Measurements from ENCODE around the gene OSBPL3. TPM values are rescaled to one million over a fixed set of nuclear protein-coding genes. Genes with fewer than 3 reads are reported as not detected.
"Not testable (repeated sequence)": the region's sequence is repeated elsewhere in the genome, so short reads cannot be mapped to it uniquely, and the experiment has no call there.

The OSBPL3 gene
- total RNA-seq, 2 donors from 2014 or later = 5.0 to 9.1 TPM

DNA sequence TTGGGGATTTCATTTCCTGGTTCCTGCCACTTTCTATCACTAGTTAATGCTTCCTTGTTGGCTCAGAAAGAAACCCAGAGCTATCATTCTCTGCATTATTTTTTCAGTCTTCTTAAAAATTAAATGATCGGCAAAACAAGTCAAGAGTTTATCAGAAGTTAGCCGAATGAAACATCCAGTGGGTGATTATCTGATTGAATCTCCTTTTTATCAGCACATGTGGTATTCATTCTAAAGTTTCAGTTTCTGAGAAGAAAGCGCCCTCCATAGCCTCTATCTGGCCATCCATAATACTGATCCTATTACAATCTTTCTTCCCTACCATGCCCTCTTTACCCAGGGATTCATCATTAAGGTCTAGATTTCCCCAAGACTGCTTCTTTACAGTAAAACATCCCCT, 71.8 kb downstream of the OSBPL3 start:
- no peak for DNase-seq (ENCODE audit: low spot score)
- intact Hi-C loops (cut with DNase I) = no loop called here

DNA sequence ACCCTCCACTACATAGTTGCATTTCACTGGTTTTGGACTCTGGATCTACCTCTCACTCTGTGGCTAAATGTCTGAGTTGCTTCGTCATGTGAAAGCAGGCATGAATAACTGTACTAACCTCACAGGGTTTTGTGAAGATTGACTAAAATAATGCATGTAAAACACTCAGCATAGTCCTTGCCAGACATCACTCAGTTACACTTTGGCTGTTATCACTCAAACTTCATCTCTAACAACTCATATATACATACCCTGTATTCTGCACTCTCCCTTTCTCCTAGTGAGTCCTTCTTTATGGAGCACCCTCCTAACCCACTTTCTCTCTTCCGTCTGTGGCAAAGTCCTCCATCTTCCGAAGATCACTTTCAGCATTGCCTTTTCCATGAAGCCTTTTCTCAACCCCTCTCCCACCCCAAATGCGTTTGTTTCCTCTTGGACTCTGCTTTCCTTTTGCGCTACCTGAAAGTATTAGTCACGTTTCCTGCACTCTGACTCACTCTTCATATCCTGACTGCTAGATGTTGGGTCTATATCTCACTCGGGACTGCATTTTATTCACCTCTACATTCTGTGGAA, 72.6 kb downstream of the OSBPL3 start:
- intact Hi-C loops (cut with DNase I) = loop anchor here in 1 of 2 donors (2.0 kb wide), 1 partner anchor 59 kb away; no protein-coding TSS in a partner anchor
- DNase-seq (ENCODE audit: low spot score) = no peak

DNA sequence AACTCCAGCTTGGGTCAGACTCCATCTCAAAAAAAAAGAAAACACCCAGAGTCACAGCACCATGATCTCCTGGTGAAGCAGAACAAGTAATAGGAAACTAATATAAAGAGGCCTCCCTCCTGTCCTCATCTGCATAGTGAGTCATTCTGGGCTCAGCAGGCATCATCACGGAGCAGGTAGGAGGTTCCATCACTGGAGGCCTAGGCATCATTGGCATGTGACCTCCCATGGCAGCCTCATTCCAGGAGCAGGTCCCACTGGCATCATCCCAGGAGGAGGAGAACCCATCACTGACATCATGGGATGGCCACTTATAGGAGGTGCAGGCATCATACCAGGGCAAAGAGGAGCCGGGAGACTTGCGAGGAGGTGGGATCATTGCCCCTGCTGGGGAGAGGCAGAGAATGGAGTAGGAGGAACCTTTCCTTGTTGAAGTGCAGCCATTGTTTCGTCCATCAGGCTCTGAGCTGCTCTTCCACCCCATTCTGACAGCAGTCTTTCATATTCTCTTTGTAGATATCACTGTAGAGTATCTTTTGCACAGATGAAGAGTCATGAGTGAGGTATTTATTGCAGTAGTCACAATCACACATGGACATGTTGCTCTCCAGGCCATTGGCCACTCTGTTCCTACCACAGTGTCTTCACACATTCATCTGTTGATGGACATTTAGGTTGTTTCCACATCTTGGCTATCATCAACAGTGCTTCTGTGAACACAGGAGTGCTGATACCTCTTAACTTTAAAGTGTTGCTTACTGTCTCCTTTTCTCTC, 73.8 kb downstream of the OSBPL3 start:
- intact Hi-C loops (cut with DNase I) = loop anchor here in 1 of 2 donors (2.0 kb wide), 1 partner anchor 57 kb away; no protein-coding TSS in a partner anchor
- no peak for DNase-seq (ENCODE audit: low spot score)

DNA sequence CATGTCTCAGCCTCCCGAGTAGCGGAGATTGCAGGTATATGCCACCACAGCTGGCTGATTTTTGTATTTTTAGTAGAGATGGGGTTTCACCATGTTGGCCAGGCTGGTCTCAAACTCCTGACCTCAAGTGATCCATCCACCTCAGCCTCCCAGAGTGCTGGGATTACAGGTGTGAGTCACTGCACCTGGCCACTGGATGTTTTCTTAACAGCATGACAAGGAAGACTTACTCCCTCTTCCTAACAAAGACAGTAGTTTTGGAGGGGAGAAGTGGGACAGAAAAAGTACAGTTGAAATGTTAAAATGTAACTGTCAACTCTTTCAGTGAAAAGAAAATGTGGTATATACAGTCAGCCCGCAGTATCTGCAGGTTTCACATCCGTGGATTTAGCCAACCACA, 76.0 kb downstream of the OSBPL3 start:
- intact Hi-C loops (cut with DNase I); DNase-seq (ENCODE audit: low spot score): not testable (repeated sequence)

DNA sequence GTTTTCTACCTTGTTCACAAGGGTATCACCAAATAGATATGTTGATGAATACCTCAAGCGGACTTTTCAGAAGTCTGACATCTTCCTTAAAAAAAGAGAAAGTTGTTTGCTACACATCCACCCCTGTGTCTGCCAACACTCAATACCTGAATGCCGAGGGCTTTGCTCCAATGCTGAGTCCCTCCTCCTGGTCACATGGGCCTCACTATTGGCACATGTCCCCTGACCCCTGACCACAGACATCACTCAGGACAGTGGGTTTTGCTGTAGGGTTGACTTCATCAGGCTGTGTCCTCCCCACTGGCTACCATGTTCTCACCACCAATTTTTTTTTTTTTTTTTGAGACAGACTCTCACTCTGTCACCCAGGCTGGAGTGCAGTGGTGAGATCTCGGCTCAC, 76.4 kb downstream of the OSBPL3 start:
- intact Hi-C loops (cut with DNase I) = no loop called here
- no peak for DNase-seq (ENCODE audit: low spot score)

DNA sequence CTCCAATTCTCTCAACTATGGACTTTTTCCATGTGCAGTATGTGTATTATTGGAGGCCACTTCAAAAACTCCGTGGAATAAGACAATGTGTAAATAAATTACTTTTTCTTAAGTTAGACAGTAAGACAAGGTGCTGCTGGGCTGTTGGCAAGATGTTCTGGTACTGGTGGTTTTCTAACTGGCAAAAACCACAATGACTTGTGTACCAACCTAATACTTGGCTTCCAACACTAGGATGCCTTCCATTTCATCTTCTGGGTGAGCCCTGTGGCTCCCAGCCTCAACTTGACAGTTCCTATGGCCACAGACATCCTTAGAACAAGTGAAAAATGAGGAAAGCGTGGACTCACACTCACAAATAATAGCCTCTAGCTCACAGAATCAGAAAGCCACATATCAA, 77.0 kb downstream of the OSBPL3 start:
- DNase-seq (ENCODE audit: low spot score) = no peak
- intact Hi-C loops (cut with DNase I) = no loop called here

DNA sequence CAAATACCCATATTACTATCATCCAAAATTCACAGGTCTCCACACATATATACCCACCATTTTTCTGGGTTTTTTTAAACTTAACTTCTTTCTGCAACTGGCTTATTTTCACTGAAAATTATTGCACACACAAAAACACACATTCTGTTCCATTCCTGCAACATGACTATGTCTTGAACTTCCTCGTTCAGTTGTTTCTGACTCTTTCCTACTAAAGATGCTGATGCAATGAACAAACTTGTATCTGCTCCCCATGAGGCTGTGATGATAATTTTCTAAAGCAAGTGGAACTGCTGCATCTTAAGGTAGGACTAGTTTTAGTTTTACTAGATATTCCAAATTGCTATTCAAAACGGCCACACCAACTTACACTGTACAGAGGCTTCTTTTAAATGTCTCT, 77.7 kb downstream of the OSBPL3 start:
- DNase-seq (ENCODE audit: low spot score) = no peak

DNA sequence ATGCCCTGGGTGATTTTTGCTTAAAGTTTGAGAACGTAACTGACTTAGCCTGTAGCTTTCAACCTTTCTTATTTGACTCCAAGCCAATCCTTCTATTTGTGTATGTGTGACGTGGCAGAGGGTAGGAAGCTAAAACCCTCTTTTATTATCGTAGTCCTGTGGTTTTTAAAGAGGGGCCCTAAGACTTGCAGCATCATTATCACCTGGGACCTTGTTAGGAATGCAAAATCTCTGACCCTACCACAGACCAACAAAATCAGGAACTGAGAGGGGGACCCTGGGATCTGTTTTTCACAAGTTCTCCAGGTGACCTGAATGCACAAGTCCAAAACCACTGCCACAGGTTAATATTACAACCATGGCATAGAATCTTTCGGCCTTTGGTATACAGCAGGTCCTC, 80.1 kb downstream of the OSBPL3 start:
- intact Hi-C loops (cut with DNase I) = no loop called here
- no peak for DNase-seq (ENCODE audit: low spot score)

More for the DNA sequence above, 77.7 kb downstream of the OSBPL3 start:
- intact Hi-C loops (cut with DNase I) = no loop called here

DNA sequence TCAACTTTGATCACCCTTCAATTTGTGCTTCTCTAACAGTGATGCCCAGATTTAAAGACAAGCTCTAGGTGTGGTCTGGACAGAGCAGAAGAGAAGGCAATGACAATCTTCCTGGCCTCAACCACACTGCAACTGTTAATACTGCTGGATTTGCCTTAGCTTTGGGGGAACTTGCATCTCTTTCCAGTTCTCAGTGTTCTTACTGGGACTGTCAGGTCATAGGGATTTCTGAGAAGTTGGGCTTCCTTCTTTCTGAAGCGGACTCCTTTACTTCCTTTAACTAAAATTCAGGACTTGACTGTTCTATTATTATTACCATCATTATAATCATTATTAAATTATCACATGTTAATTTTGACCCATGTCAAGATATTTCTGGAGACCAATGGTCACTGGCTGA, 80.8 kb downstream of the OSBPL3 start:
- DNase-seq (ENCODE audit: low spot score) = no peak
- intact Hi-C loops (cut with DNase I) = no loop called here

DNA sequence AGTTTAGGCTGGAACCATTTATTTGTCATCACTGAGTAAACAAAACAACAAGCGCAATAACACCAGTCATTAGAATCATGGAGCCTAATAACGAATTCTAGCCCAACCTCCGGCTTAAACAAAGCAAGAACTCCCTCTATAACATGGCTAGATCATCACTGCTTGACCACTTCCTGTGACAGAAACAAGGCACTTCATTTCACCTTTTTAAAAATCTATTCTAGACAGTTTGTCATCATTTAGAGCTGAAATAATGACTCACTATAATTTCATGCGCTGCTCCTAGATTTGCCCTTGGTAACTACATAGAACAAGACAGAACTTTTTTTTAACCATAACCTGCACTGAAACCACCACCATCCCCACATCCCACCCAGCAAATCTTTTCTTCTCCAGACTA, 81.3 kb downstream of the OSBPL3 start:
- intact Hi-C loops (cut with DNase I) = no loop called here
- no peak for DNase-seq (ENCODE audit: low spot score)

DNA sequence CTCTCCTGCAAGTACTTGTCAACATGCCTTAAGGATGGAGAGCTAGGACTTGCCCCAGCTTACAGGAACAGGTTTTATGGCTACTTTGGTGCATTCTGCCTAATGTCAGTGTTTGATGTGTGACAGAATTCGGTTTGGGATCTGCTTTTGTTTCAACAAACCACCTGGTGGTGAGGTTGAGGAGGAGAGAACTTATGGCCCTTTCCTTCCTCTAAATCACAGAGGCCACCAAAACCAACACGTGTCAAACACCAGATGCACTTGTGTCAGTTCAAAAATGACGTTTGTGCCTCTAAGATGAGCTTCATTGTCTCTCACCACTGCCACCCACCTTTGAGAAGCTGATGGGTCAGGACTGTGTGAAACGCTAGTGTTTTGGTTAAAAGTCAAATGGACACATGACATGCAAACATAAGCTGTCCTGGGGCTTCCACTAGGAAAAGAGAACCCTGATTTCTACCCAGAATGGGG, 83.9 kb downstream of the OSBPL3 start:
- no peak for DNase-seq (ENCODE audit: low spot score)
- intact Hi-C loops (cut with DNase I) = no loop called here

DNA sequence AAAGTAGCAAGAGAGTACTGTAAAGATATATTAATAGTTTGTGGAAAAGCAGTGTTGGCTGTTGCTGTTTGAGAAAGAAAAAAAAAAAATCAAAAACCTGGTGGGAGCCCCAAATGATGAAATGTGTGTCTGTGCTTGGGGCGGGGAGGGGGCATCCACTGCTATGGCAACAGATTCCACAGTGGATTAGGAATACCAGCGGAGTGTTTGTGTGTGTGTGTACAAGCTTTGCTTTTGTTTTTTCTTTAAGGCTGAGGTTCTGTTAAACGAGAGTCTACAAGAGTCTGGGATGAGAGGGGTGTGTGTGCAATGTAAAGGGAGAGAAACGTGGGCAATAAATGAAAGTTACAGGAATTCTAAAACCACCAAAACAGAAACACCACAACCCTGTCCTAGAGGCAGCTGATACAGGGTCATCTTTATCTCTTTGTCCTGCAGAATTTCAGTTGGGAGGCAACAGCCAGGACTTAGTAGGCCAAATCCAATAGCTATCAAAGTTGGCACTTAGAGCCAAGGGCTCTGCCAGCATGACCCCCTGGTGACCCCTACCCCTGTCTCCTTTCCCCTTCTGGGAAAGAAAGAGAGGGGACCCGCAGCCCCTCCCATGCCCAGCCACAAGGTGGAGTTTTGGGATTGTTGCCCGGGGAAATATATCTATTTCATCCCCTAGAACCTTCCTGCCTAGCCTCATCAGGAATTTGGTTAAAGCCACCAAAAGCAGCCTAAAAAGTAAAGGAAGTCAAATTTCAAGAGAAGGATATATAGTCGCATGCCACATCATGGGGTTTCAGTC, 85.4 kb downstream of the OSBPL3 start:
- intact Hi-C loops (cut with DNase I) = no loop called here
- no peak for DNase-seq (ENCODE audit: low spot score)

DNA sequence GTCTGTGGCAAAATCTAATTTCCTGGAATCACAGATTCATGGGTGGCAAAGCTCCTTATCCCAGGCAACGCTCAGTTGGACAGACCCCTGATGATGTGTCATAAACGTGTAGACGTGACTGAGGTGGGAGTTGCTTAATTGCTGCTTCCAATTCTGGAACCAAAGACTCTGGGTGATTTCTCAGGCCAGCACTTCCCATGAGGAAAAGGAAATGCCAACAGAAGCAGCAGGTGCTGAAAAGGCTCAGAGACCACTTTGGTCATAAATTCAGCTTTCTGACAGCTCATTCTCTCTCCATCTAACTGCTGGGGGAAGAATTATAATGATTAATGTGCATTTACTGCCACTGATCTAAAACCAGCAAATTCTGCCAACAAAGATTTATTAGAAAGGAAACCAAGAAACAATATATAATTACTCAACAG, 88.7 kb downstream of the OSBPL3 start:
- intact Hi-C loops (cut with DNase I) = no loop called here
- no peak for DNase-seq (ENCODE audit: low spot score)

DNA sequence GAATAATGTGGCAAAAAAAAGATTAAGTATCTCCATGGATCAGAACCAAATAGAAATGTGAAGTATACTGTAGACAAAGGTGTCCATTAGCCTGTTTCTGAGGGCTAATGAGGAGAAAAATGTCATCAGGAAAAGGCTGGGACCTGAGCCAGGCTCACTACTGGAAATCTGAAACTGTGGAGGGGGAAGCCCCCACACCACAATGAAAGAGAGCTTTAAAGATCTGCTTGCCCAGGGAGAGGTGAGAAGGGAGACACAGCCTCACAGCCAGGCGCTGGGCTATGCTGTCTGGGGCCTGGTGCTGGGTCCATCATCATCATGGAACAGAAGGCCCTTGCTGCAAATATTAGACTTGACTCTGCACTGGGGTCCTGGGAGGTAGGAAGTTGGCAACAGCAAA, 90.4 kb downstream of the OSBPL3 start:
- no peak for DNase-seq (ENCODE audit: low spot score)
- intact Hi-C loops (cut with DNase I) = no loop called here

DNA sequence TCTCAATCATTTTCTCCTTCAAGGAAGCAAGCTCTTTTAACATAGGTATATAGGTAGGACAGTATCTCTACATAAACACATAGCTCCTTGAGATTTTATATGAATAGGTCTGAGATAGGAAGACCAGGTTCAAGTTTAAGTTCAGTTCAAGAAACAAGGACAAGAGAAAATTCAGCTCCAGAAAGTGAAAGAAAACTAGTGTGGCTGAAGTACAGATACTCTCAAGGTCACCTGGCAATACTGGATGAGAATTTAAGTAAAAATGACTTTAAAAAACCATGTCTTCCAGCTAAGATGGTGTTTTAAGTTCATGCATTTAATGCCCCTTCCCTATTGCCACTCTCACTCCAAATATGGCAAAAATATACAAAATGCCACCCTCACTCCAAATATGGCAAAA, 91.3 kb downstream of the OSBPL3 start:
- intact Hi-C loops (cut with DNase I) = no loop called here
- DNase-seq (ENCODE audit: low spot score) = no peak

DNA sequence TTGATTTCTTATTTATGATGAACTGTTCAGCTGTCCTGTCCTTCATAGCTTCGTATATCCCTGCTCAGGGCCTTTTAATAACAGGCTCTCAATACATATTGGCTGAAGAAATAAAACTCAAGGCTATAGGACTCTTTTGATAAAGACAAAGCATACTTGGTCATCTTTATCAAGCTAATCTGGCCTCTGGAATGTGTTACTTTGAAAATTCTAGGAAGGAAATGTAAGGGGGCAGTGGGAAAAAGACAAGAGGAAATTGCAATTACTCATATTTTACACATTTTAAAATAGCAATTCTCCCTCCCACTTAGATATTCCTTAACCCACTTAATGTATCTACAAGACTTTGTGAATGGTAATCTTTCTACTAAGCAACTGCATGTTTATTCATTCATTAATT, 94.3 kb downstream of the OSBPL3 start:
- intact Hi-C loops (cut with DNase I) = no loop called here
- no peak for DNase-seq (ENCODE audit: low spot score)

DNA sequence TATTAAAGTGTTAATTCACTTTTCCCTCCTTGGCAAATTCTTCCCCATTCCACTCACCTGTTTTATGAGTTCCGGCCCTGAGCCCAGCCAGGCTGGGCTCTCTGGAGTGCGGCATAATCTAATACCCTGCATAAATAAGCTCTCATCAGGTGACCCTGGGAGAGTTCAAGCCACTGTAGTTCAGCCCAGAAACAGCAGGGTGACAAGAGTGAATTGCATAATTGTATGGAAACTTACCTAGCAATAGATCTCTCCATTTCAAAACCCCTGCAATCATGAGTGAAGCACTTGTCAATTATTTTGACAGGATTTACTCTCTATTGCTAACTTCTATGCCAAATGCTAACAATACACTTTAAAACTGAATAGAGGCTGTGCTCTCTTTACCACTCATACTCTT, 94.7 kb downstream of the OSBPL3 start:
- DNase-seq (ENCODE audit: low spot score) = no peak
- intact Hi-C loops (cut with DNase I) = no loop called here

DNA sequence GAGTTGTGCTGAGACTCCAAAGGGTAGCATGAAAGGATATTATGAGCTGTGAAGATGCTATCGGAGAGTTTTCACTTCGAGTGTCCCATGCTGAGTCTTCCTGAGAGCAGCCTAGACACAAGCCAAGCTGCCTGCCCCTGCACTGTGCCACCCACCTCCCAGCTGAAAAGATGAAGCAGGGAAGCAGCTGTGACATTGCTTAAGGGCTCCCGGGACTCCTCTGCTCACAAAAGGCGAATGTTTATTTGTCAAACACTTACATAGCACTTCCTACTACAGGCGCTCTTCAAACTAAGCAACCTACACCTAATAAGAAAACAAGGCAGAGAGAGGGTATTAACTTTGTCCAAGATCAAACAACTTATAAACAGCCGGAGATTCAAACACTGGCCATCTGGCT, 95.6 kb downstream of the OSBPL3 start:
- intact Hi-C loops (cut with DNase I) = no loop called here

DNA sequence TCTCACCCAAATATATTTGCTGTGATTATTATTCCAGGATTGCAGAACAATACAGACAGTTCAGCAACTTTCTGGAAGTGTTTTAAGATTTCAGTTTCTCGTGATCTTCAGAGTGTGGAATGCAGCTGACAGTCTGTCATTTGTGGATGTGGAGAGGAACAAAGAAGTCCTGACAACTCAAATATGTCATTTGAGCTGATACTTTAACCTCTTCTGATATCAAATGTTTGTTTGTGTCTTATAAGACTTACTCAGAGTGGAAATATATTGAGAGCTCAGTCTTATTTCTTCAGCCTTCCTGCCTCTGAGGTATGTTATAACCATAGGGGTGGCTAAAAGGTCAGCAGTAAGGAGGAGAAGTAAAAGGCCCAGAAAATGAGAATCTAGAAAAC, 96.4 kb downstream of the OSBPL3 start:
- intact Hi-C loops (cut with DNase I) = no loop called here
- DNase-seq (ENCODE audit: low spot score) = no peak

More for the DNA sequence above, 95.6 kb downstream of the OSBPL3 start:
- DNase-seq (ENCODE audit: low spot score) = no peak

DNA sequence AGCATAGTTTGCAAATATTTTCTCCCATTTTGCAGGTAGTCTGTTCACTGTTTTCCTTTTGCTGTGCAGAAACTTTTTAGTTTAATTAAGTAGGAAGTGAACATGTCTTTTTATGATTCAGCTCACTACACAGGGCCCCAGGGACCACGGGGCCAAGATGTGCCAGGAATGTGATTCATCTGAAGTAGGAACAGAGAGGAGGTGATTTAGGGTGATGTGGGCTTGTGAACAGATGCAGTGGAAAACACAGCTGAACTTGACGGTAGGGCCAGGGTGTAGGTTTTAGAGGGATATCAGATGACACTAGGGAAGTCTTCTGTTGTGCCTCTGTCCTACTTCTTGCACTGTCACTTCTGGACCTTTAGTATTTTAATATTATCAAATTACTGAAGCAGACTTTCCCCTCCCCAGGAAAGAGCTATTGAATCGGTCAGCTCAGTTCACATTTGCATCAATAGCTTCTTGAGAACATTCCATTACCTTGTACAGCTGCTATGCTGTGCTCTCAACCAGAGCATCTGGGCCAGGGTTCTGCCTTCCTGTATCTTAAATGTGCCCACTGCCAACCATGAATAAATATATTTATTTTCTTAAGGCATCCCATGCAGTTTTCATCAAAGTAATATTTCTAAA, 96.9 kb downstream of the OSBPL3 start:
- peak; percentile 91 for DNase-seq (ENCODE audit: low spot score)
- intact Hi-C loops (cut with DNase I) = no loop called here
